Activated CD8-positive, alpha-beta memory T cell treated with anti-CD3 and anti-CD28 coated beads for 1 hour (primary cell): ENCODE results near the gene ABHD10.
A peak's percentile ranks its signal among the peaks of the same experiment; 100 is the strongest.

Source experiments
- DNase-seq, 2 donors: peaks; one replicate each; pipeline ENCODE4 v3.0.0-alpha.2; 2020; ENCODE audit warnings: low read depth in 1 of 2; ENCODE audit errors: extremely low read depth in 1 of 2

Gene ABHD10

GRCh38 chr3:111978583-111979433 lies at the start of gene ABHD10:
ABHD10 (plus strand) TSS chr3:111979026; CDS start chr3:111979062, 36 bp downstream.
- peak; percentile 94 to 96 for DNase-seq

- DNase-seq = no peak
These were observed 49.3 kb upstream of the ABHD10 start for GRCh38 chr3:111929484-111929883.

- DNase-seq = no peak
These were observed 45.9 kb upstream of the ABHD10 start for GRCh38 chr3:111932946-111933345.

GRCh38 chr3:111936191-111936841 lies 42.5 kb upstream of the ABHD10 start:
- no peak for DNase-seq

GRCh38 chr3:111936967-111937366 lies 41.9 kb upstream of the ABHD10 start:
- DNase-seq = no peak

GRCh38 chr3:111937871-111938270 lies 41.0 kb upstream of the ABHD10 start:
- DNase-seq = no peak

- DNase-seq = no peak
These were observed 39.0 kb upstream of the ABHD10 start for GRCh38 chr3:111939873-111940272.

- DNase-seq = no peak
These were observed 35.3 kb upstream of the ABHD10 start for GRCh38 chr3:111943533-111943932.

GRCh38 chr3:111944372-111944771 lies 34.5 kb upstream of the ABHD10 start:
- no peak for DNase-seq

- DNase-seq = no peak
These were observed 31.6 kb upstream of the ABHD10 start for GRCh38 chr3:111947231-111947630.

GRCh38 chr3:111948786-111949185 lies 30.0 kb upstream of the ABHD10 start:
- DNase-seq = no peak

- no peak for DNase-seq
These were observed 29.1 kb upstream of the ABHD10 start for GRCh38 chr3:111949712-111950111.

- DNase-seq = no peak
These were observed 27.8 kb upstream of the ABHD10 start for GRCh38 chr3:111951032-111951431.

- DNase-seq = no peak
These were observed 26.7 kb upstream of the ABHD10 start for GRCh38 chr3:111952086-111952485.

- DNase-seq = no peak
These were observed 25.9 kb upstream of the ABHD10 start for GRCh38 chr3:111952866-111953450.

GRCh38 chr3:111954228-111954990 lies 24.4 kb upstream of the ABHD10 start:
- no peak for DNase-seq

GRCh38 chr3:111955876-111956275 lies 22.9 kb upstream of the ABHD10 start:
- no peak for DNase-seq

GRCh38 chr3:111956449-111956848 lies 22.4 kb upstream of the ABHD10 start:
- DNase-seq = no peak

GRCh38 chr3:111956995-111957734 lies 21.7 kb upstream of the ABHD10 start:
- no peak for DNase-seq

- DNase-seq = no peak
These were observed 17.2 kb upstream of the ABHD10 start for GRCh38 chr3:111961461-111962164.
